HG02763 (cell line): Measurements from ENCODE around the gene AGTR2.
"Not testable (repeated sequence)": the region's sequence is repeated elsewhere in the genome, so short reads cannot be mapped to it uniquely, and the experiment has no call there.

Experiments
- ATAC-seq: cut with Tn5 transposase; IDR thresholded peaks from one replicate; pipeline ENCODE4 v1.9.1; 2021; ENCODE audit warnings: mild to moderate bottlenecking, moderate library complexity; ENCODE audit not compliant: unreplicated experiment

Gene AGTR2, protein sequence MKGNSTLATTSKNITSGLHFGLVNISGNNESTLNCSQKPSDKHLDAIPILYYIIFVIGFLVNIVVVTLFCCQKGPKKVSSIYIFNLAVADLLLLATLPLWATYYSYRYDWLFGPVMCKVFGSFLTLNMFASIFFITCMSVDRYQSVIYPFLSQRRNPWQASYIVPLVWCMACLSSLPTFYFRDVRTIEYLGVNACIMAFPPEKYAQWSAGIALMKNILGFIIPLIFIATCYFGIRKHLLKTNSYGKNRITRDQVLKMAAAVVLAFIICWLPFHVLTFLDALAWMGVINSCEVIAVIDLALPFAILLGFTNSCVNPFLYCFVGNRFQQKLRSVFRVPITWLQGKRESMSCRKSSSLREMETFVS

DNA sequence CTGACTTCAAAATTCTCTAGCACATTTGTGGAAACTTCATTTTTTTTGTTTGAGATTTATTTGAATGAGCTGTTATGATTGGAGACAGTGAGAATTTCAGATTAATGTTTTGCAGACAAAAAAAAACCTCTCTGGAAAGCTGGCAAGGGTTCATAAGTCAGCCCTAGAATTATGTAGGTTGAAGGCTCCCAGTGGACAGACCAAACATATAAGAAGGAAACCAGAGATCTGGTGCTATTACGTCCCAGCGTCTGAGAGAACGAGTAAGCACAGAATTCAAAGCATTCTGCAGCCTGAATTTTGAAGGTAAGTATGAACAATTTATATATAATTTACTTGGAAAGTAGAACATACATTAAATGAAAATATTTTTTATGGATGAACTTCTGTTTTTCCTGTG is at the start of gene AGTR2:
Gene AGTR2, plus strand, starts transcription at position 234 of the 400 bp plus-strand sequence. CDS start 1,537 bp downstream, outside the sequence.
- ATAC-seq: no peak

DNA sequence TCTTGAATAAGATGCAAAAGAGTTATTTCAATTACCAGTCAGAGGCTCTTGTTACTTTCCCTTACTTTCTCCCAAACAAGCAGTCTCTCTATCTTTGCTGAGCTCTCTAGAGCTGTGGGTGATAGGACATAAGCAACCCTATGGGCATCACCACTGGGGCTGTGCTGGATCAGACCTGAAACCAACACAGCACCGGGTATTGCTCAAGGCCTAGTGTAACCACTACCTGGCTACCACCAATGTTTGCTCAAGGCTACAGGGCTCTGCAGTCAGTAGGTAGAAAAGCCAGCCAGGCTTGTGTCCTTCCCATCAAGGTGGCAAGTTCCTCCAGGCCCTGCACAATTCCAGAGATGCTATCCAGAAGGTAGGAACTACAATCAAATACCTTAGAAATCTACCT is 35.3 kb upstream of the AGTR2 start:
- ATAC-seq: no peak

DNA sequence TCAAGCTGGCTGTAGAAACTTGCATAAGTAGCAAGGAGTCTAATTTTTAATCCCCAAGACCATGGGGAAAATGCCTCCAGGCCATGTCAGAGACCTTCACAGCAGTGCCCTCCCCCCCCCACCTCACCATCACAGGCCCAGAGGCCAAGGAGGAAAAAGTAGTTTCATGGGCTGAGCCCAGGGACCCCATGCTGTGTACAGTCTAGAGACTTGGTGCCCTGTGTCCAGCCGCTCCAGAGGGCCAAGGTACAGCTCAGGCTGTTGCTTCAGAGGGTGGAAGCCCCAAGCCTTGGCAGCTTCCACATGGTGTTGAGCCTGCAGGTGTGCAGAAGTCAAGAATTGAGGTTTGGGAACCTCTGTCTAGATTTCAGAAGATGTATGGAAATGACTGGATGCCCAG is 29.3 kb upstream of the AGTR2 start:
- not testable (repeated sequence) for ATAC-seq

DNA sequence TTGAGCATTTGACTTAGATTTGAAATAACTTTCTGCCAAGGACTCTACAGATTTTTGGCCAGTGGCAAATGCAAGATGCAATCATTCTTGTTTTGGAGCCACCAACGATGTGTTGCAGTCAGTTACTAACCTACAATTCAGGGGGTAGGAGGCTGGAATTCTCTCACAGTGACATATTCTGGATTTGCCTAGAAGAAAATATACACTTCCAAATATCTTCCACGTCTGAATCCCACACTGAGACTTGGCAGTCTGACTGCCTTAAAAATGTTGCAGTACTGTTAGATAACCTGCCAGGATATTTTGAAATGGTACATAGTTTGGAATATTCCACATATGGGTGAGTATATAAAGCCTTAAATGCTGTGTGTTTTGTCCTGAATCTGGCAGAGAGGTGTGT is 27.6 kb upstream of the AGTR2 start:
- no peak for ATAC-seq

DNA sequence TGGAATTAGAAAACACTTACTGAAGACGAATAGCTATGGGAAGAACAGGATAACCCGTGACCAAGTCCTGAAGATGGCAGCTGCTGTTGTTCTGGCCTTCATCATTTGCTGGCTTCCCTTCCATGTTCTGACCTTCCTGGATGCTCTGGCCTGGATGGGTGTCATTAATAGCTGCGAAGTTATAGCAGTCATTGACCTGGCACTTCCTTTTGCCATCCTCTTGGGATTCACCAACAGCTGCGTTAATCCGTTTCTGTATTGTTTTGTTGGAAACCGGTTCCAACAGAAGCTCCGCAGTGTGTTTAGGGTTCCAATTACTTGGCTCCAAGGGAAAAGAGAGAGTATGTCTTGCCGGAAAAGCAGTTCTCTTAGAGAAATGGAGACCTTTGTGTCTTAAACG is 2.4 kb downstream of the AGTR2 start:
- no peak for ATAC-seq

DNA sequence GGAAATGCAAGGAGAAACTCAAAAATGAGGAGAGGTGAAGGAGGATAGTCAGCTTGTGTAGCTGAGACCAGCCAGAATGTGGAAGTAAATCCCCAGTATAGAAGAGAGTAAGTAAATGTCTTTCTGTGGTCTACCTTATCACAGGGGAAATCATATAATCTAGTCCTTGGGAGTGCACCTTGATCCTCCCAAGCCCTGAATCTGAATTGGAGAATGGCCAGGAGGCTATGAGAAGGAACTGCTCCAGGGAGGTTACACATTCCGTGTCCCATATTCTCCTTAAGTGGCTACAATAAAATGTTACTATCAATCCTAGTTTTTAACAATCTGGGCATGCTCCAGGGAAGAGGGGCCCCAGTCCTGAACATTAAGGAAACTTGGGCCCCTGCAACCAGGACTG is 10.8 kb downstream of the AGTR2 start:
- no peak for ATAC-seq

DNA sequence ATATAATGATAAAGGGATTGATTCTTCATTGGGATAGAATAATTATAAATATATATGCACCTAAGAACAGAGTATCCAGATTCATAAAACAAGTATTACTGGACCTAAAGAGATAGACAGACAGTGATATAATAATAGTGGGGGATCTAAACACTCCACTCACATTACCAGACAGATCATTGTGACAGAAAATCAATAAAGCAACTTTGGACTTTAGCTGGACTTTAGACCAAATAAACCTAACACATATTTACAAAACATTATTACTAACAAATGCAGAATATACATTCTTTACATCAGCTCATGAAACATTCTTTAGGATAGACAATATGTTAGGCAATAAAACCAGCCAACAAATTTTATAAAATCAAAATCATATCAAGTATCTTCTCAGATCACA is 14.6 kb downstream of the AGTR2 start:
- no peak for ATAC-seq

DNA sequence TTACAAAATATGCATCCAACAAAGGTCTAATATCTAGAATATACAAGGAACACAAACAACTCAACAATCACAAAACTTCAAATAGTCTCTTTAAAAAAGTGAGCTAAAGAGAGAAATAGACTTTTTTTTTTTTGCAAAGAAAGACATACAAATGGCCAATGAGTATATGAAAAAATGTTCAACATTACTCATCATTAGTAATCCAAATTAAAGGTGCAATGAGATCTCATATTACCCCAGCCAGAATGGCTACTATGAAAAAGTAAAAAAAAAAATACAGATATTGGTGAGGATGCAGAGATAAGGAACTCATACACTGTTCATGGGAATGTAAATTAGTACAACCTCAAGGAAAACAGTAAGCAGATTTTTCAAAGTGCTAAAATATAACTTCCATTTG is 24.1 kb downstream of the AGTR2 start:
- ATAC-seq: no peak

DNA sequence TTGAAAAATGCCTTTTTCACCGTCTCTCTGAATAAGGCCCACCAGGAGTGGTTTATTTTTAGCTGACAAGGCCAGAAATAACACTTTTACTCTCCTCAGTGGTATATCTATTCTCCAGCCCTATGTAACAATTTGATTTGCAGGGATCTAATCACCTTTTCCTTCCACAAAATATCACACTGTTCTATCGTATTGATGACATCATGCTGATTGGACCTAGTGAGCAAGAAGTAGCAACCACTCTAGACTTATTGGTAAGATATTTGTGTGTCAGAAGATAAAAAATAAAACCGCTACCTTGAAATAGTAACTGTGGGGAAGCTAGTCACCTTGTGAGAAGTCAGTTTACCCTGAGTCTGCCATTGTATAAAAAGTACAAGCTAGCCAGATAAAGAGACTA is 27.7 kb downstream of the AGTR2 start:
- no peak for ATAC-seq

DNA sequence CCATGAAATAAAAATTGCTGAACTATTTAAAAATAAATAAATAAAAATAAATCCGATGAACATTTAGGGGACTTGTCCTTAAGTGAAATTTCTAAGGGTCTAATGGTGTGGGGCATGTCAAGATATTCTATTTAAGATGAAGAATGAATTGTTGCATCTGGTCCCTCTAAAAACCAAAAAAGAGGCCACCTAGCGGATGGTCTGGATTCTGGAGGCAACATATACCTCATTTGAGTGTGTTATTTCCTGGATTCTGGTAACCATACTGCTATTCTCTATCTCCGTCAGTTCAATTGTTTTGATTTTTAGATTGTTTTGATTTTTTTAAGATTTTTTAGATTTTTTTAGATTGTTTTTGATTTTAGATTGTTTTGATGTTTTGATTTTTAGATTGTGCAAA is 28.3 kb downstream of the AGTR2 start:
- ATAC-seq: no peak

DNA sequence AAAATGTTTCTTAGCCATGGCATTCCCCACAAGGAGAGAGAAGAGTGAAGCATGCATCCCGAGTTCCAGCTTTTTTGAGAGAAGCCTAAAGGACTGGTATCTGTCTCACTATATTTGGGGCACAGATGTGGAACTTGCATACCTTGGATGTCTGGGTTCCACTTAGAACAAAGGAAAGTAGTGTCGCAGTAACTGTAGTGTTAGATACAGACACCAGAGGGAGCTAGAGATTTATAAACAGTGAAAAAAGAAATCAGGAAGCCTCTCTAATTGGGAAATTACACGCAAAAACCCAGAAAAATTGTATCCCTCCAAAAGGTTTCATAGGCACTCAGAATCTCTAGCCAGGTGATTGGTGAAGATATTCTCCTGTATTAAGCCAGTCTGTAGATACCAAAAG is 34.4 kb downstream of the AGTR2 start:
- ATAC-seq: no peak

DNA sequence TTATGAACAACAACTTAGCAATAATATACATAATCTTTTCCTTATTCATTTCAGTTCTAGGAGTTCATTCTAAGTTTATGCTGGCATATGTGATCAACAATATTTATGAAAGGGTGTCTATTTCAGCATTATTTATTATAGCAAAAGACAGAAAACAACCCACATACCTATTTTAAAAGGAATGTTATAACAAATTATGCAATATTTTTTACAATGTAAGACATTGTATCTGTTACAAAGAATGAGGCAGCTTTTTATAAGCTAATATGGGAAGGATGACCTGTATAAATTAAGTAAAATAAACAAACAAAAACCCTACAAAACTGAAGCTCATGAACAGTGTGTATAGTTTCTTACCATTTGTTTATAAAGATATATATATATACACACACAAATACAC is 42.7 kb downstream of the AGTR2 start:
- no peak for ATAC-seq

DNA sequence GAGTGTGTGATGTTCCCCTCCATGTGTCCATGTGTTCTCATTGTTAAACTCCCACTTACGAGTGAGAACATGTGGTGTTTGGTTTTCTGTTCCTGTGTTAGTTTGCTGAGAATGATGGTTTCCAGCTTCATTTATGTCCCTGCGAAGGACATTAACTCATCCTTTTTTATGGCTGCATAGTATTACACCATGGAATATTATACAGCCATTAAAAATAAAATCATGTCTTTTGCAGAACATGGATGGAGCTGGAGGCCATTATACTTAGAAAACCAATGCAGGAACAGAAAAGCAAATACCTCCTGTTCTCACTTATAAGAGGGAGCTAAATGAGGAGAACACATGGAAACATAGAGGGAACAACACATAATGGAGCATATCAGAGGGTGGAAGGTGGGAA is 46.5 kb downstream of the AGTR2 start:
- not testable (repeated sequence) for ATAC-seq
